ENCODE measurements around the gene PSTPIP1.
A peak's percentile ranks its signal among the peaks of the same experiment; 100 is the strongest.
"Not testable (repeated sequence)": the region's sequence is repeated elsewhere in the genome, so short reads cannot be mapped to it uniquely, and the experiment has no call there.

PSTPIP1 gene

GRCh38 chr15:76994971-76995945 lies at the start of gene PSTPIP1:
Gene PSTPIP1 (plus strand): TSS chr15:76995126. CDS start chr15:76995574, 448 bp downstream.
- no peak for DNase-seq (ENCODE audit: low spot score)

GRCh38 chr15:76945494-76946093 lies 49.3 kb upstream of the PSTPIP1 start:
- DNase-seq (ENCODE audit: low spot score): no peak

DNA sequence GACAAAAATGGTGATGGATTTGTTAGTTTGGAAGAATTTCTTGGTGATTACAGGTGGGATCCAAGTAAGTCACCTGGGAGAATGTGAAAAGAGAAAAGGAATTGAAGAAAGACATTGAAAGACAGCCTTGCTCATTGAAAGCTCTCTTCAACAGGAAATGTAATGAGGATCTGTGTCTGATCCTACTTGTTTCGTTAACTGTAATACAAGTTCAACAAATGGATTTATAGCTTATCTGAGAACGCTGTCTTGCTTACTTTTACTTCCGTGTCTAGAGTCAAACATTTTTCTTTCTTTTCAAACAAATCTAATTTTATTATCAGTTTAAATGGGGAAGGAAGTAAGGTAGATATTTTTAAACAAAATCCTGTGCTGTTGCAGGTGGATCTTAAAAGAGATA lies 47.5 kb upstream of the PSTPIP1 start:
- no peak for DNase-seq (ENCODE audit: low spot score)

- DNase-seq (ENCODE audit: low spot score): no peak
Observed at GRCh38 chr15:76951220-76951619, 43.7 kb upstream of the PSTPIP1 start.

DNA sequence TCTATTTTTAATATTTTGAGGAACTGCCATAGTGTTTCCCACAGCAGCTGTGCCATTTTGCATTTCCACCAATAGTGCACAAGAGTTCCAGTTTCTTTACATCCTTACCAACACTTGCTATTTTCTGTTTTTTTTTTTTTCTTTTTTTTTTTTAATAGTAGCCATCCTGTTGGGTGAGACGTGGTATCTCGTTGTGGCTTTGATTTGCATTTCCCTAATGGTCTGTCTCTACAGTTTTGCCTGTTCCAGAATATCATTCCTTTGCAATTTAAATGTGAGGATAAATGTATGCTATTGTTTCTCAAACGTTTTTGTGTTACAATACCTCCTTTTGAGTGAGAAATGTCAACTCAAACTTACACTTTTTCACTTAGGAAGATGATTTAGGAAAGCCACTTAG lies 41.0 kb upstream of the PSTPIP1 start:
- DNase-seq (ENCODE audit: low spot score): no peak

GRCh38 chr15:76954744-76955143 lies 40.2 kb upstream of the PSTPIP1 start:
- no peak for DNase-seq (ENCODE audit: low spot score)

DNA sequence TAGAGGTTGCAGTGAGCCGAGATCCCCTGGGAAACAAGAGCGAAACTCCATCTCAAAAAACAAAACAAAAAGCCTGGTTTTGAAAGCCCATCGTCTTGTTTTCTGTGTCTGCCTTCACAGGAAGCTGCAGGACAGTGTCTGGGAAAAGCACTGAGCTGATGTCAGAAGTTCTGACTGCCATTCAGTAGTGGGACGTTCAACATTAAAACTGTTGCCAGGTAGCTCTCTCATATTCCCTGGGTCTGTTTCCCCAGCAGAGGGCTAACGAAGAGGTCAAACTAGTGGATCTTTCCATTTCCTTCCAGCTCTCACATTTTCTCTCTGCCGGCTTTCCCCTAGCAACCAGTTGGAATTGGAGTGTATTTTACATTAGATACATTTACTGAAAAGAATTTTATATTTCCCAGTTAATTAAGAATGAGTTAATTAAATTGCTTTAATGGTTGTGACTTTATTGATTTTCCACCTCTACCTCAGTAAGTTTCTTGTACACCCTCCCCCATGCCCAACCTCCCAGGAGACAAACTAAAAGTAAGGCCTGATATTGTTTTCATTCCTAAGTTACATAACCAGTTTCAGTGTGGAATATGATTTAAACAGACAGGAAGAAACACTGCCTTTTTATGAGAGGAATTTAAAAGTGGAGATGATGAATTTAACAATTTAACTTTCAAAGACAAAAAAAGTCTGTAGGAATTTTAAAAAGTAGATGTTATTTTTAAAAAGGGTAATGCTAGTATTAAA lies 33.5 kb upstream of the PSTPIP1 start:
- DNase-seq (ENCODE audit: low spot score): no peak

DNA sequence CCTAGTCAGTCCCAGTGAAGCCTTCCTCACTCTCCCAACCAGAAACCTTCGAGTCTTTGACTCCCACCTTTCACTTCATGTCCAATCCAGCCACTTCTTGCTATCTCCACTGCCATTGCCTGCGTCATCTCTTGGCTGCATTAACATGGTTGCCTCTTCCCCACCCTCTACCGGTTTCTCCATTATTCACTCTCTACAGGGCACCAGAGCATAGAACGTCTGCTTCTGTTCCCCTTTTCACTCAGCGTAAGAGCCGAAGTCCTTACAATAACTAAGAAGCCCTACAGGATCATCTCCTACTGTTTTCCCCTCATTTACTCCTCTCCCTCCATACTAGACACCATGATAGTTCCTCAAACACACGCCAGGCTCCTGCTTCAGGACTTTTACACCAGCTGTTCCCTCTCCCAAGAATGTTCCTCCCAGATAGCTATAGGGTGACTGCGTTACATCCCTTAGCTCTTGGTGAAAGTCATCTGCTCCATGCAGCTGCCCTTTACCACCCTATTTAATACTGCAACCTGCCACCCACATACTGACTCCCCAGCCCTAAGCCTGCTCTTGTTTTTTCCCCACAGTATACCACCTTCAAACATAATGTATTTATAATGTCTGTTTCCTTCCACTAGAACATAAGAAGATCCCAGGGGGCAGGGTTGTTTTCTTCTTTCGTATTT lies 32.5 kb upstream of the PSTPIP1 start:
- DNase-seq (ENCODE audit: low spot score): no peak

- no peak for DNase-seq (ENCODE audit: low spot score)
Observed at GRCh38 chr15:76963596-76963995, 31.3 kb upstream of the PSTPIP1 start.

- DNase-seq (ENCODE audit: low spot score): no peak
Observed at GRCh38 chr15:76964157-76964556, 30.8 kb upstream of the PSTPIP1 start.

- not testable (repeated sequence) for DNase-seq (ENCODE audit: low spot score)
Observed at GRCh38 chr15:76966051-76966450, 28.9 kb upstream of the PSTPIP1 start.

- DNase-seq (ENCODE audit: low spot score): no peak
Observed at GRCh38 chr15:76967067-76967466, 27.9 kb upstream of the PSTPIP1 start.

GRCh38 chr15:76968306-76968705 lies 26.6 kb upstream of the PSTPIP1 start:
- DNase-seq (ENCODE audit: low spot score): no peak

DNA sequence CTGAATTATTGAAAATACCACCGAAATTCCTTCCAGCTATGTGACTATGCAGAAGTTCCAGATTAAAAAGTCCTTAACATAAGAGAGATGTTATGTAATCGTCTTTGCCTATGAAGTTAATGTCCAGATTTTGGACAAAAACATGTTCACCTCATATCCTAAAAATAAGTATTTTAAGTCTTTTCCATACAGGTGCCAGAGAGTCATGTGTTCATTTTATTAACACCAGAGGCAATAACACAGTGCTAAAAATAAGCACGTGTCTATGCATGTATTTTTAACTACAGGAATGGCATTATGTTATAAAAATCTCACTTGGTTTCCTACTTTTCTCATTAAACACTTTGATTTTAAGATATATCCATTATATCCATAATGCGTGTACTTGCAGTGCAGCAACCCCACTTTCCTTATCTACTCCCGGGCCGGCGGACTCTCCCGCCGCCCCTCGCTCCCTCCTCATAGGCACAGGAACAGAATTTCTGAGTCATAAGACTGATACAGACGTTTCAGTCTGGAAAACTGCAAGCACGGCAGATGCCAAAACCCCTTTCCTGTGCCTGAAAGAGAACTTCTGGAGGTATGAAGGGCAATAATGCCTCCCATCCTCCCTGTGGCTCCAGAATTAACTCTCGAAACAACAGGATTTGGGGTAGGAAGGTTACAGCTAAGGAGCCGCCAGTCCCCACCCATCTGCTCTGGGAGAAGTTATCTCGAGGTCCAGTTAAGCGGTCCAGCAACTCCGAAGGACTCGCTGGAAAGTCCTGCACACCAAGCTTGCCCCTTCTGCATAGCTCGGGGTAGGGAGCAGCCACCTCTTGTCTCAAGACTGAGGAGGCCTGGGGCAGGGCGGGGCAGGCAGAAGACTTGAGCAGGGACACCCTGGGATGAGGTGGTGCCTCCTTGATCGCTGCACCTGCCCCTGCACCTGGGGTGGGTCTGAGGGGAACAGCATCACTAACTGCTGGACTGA lies 22.3 kb upstream of the PSTPIP1 start:
- DNase-seq (ENCODE audit: low spot score): no peak

- DNase-seq (ENCODE audit: low spot score): peak; percentile 63
Observed at GRCh38 chr15:76973362-76973743, 21.6 kb upstream of the PSTPIP1 start.

GRCh38 chr15:76973906-76974305 lies 21.0 kb upstream of the PSTPIP1 start:
- DNase-seq (ENCODE audit: low spot score): no peak

DNA sequence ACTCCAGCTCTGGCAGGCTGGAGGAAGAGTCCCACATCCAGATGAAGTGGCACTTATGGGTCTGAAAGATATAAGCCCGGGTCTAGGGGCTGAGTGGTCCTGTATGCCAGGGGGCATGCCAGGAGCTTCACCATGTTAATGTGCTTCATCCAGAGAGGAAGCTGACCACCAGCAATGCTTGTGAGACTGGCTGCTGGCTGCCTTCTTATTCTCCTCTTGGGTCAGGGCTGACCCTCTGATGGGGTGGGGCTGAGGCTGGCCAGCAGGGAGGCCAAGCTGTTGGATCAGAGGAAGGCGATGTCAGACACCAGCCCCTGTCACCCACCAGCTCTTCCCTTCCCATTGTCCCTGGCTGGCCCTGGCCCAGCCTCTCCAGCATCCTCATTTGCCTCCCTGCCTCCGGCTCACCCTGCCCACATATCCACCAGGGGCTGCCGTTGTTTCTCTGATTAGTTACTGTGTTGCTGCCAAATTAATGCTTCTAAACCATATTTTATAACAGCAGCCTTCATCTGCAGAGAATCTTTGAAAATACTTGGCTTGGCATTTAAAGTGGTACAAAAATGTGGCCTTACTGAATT lies 20.4 kb upstream of the PSTPIP1 start:
- DNase-seq (ENCODE audit: low spot score): no peak

GRCh38 chr15:76976141-76976540 lies 18.8 kb upstream of the PSTPIP1 start:
- DNase-seq (ENCODE audit: low spot score): no peak

DNA sequence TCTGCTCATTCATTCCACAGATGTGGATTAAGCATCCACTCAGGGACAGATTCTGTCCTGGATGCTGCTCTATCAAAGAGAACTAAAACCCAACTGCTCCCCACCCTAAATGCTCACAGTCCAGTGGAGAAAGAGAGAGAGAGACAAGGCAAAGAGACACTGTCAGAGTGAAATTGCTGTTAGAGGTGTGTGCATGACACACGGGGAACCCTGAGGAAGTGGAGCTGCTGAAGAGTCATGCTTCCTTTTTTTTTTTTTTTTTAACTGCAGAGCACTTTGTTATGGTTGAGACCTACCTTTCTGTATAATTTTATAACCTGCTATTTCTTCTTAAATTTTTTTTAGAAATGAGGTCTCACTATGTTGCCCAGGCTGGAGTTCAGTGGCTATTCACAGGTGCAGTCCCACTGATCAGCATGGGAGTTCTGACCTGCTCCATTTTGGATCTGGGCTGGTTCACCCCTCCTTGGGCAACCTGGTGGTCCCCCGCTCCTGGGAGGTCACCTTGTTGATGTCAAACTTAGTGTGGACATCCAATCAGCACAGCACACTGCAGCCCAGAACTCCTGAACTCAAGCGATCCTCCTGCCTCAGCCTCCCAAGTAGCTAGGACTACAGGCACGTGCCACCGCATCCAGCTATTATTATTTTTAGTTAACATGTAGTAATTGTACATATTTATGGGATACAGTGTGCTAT lies 18.2 kb upstream of the PSTPIP1 start:
- DNase-seq (ENCODE audit: low spot score): no peak

All from D341Med (cell line).